Medulla oblongata (tissue), 1 donor: ENCODE measurements around the gene CNTNAP2.
"Not testable (repeated sequence)": the region's sequence is repeated elsewhere in the genome, so short reads cannot be mapped to it uniquely, and the experiment has no call there.

Source experiments
- DNase-seq: peaks from one replicate; pipeline ENCODE4 v3.0.0-alpha.2; 2015; ENCODE audit errors: extremely low spot score

CNTNAP2 gene

DNA sequence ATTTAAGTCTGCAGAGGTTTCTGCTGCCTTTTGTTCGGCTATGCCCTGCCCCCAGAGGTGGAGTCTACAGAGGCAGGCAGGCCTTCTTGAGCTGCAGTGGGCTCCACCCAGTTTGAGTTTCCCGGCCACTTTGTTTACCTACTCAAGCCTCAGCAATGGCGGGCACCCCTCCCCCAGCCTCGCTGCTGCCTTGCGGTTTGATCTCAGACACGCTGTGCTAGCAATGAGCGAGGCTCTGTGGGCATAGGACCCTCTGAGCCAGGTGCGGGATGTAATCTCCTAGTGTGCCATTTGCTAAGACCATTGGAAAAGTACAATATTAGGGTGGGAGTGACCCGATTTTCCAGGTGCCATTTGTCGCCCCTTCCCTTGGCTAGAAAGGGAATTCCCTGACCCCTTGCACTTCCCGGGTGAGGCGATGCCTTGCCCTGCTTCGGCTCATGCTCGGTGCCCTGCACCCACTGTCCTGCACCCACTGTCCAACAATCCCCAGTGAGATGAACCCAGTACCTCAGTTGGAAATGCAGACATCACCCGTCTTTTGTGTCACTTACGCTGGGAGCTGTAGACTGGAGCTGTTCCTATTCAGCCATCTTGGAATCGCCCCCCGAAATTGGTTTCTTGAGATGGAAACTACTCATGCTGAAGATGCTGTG, 1621.1 kb downstream of the CNTNAP2 start:
- DNase-seq: not testable (repeated sequence)

GRCh38 chr7:147742301-147742700, 1625.7 kb downstream of the CNTNAP2 start:
- no peak for DNase-seq

DNA sequence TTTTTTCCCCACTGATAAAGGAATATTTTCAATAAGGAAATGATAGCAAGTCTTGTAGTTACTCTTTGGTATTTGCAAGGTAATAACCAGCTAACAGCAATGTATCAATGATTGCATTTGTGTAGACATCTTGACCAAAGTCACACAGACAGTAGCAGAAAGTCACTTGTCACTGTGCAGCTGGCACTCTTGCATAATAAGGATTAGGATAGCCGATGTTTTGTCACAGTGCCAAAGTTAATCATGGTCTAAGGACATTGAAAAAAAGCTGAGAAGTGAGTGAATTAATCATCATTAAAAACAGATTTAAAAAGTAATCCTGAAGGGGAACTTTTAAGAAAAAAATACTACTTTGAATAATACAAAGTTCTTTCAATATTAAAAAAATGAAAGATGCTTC, 1639.7 kb downstream of the CNTNAP2 start:
- no peak for DNase-seq

- no peak for DNase-seq
Observed at GRCh38 chr7:147759327-147759943, 1642.8 kb downstream of the CNTNAP2 start.

DNA sequence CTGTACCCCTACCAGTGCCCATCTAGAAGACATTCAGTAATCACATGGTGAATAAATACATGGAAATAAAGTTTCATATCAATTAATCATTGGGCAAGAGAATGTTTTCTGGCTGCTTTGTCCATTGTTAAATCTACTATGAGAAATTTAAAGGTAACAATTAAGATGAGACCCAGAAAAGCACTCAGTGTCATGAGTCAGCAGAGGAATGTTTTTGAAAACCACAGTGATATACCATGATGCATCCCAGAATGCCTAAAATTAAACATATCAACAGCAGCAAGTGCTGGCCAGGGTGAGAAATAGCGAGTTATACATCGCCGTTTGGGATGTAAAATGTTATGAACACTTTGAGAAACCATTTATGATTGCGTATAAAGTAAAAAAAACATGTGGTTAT, 1648.7 kb downstream of the CNTNAP2 start:
- no peak for DNase-seq

DNA sequence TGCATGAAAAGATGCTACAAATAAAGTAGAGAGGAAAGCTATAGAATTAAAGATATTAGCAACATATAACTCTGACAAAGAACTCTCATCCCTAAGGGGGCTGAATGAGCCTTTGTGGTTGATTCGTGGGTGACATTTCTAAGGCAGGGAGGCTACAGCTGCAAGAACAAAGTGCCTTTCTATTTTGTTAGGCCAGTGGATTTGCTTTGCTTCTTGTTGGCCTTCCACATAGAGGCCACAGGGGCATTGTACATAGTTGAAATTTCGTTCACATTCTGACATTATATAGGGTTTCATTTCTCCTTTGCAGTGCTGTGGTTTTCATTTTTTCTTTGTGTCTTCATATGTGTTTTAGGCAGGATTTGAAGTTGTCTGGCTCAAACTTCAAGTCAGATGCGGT, 1654.7 kb downstream of the CNTNAP2 start:
- DNase-seq: peak; percentile 83

DNA sequence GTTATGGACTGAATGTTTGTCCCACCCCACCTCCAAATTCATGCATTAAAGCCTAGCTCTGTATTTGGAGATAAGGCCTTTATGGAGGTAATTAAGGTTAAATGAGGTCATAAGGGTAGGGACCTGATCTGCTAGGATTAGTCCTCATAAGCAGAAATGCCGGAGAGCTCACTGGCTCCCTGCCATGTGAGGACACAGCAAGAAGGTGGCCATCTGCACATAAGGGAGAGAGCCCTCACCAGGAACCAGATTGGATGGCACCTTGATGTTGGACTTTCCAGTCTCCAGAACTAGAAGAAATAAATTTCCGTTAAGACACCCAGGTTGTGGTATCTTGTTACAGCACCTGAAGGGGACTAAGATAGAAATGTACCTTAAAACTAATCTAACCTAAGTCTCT, 1657.9 kb downstream of the CNTNAP2 start:
- no peak for DNase-seq

GRCh38 chr7:147775516-147776284, 1659.1 kb downstream of the CNTNAP2 start:
- DNase-seq: peak; percentile 46

DNA sequence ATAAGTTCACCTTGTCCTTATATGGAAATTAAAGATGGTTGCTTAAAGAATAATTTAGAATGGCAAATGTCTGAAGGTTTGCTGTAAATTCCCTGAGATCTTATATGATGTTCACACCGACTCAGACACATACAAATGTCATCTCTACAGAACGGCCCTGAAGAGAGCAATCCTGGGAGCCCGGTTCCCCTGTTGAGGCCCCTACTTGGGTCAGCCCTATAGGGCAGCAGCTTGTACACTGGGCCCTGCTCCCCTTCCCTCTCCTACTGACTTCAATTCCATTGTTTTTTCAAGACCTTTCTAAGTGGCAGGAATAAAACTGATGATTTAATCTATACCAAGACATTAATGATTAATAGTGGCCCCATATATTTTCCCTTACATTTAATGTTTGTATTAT, 1660.7 kb downstream of the CNTNAP2 start:
- DNase-seq: no peak

DNA sequence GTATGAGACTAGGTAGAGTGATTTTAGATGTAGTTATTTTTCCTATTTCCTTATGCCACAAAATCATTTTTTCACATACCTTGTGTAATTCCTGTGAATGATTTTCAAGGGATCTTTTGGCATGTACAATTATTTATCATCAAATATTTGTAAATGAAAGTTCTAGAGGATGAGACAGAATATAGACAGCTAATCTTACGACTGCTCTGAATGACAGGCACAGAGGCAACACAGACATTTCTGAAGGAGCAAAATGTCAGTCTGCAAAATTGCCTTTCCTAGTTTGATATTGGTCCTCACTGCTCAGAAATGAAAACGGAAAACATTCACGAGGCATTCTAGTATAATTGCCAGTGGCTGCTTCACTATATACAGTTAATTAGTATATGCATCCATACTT, 1663.3 kb downstream of the CNTNAP2 start:
- no peak for DNase-seq

- DNase-seq: no peak
Observed at GRCh38 chr7:147796581-147796980, 1680.0 kb downstream of the CNTNAP2 start.

DNA sequence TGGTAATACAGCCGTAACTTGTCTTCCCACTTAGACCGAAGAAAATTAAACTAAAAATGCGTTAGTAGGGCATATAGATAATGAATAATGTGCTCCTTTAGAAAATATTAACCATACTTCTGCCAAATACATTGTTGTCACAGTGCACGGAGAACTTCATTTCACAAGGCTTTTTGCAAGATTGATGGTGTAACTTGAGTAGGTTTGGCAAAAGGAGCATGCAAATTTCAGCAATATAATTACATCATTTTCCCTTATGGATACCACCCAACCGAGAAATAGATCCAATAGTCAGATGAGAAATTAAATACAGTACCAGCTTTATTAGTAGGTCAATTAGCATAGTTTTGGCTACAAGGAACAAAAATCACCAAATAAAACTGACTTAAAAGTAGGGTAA, 1681.4 kb downstream of the CNTNAP2 start:
- DNase-seq: no peak

GRCh38 chr7:147801762-147802161, 1685.2 kb downstream of the CNTNAP2 start:
- not testable (repeated sequence) for DNase-seq

- no peak for DNase-seq
Observed at GRCh38 chr7:147803151-147803550, 1686.5 kb downstream of the CNTNAP2 start.

DNA sequence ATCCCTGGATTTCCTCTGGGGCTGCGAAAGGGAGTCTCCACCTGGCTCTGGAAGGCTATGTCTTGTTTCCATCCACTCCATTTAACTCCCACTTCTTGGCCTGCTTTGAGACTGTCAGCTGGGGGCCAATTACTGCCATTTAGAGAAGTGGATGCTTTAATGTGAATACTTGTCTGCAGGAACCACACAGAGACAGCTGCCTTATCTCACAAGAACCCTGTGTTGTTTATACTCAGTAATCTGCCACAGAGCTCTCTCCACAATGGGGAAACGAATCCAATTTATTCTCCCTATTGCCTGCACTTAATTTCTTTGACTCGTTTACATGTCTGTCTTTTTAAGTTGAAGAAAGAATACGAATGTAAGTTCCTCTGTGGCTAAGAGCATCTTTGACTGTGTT, 1687.0 kb downstream of the CNTNAP2 start:
- DNase-seq: no peak

- no peak for DNase-seq
Observed at GRCh38 chr7:147804032-147804431, 1687.4 kb downstream of the CNTNAP2 start.

- no peak for DNase-seq
Observed at GRCh38 chr7:147805996-147806576, 1689.5 kb downstream of the CNTNAP2 start.

GRCh38 chr7:147809786-147810185, 1693.2 kb downstream of the CNTNAP2 start:
- no peak for DNase-seq

GRCh38 chr7:147810269-147810668, 1693.7 kb downstream of the CNTNAP2 start:
- DNase-seq: no peak

GRCh38 chr7:147811923-147812322, 1695.3 kb downstream of the CNTNAP2 start:
- DNase-seq: no peak

- DNase-seq: no peak
Observed at GRCh38 chr7:147813316-147813715, 1696.7 kb downstream of the CNTNAP2 start.

- DNase-seq: no peak
Observed at GRCh38 chr7:147818317-147818716, 1701.7 kb downstream of the CNTNAP2 start.

DNA sequence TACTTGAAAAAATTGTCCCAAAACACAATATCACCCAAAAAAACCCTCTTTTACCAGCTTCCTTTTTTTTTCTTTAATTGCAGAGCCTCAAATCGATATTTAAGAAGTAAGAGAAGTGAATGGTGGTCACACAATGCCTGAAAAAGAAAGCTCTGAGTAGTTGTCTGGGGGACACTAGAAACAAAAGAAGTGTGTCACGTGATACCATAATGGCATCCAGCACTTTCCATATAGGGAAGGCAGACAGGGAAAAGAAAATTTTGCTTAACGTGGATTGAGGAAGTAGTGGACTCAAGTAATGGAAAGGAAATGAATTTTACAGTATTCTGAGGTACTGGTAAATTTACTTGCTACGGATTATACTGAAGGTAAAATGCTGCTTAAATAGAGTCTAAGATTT, 1708.1 kb downstream of the CNTNAP2 start:
- DNase-seq: no peak
